Calu3 (cell line): Measurements from ENCODE around the gene ADM5. TPM values are rescaled to one million over a fixed set of nuclear protein-coding genes. Genes with fewer than 3 reads are reported as not detected.

ENCODE experiments used
- BruUV-seq: library from RNA; stranded (reverse); fragments of 400-500 nt; replicated peaks from 2 replicates; lab custom pipeline; 2021; lab: Mats Ljungman, UMichigan
- CTCF ChIA-PET: fragments of 300-600 bp; sonication (Branson Sonifier 250); formaldehyde crosslinking; loops from one replicate; lab custom pipeline; 2022; ENCODE audit warnings: antibody characterized with exemption; lab: Charles Lee
- DNase-seq: peaks from one replicate; pipeline ENCODE4 v3.0.0; 2022
- H3K27ac Mint-ChIP-seq: one replicate; pipeline ENCODE4 v1.8.0; 2022; ENCODE audit warnings: mixed read lengths; ENCODE audit not compliant: unreplicated experiment
- H3K27me3 Mint-ChIP-seq: one replicate; pipeline ENCODE4 v1.8.0; 2022; ENCODE audit warnings: mixed read lengths; ENCODE audit not compliant: unreplicated experiment
- H3K36me3 Mint-ChIP-seq: one replicate; pipeline ENCODE4 v1.8.0; 2022; ENCODE audit warnings: mild to moderate bottlenecking, moderate library complexity, mixed read lengths; ENCODE audit not compliant: insufficient read depth, unreplicated experiment
- H3K4me1 Mint-ChIP-seq: one replicate; pipeline ENCODE4 v1.8.0; 2022; ENCODE audit warnings: mild to moderate bottlenecking, low read depth, mixed read lengths; ENCODE audit not compliant: unreplicated experiment
- H3K4me3 Mint-ChIP-seq: one replicate; pipeline ENCODE4 v1.8.0; 2022; ENCODE audit warnings: mild to moderate bottlenecking, low read depth, moderate library complexity, mixed read lengths; ENCODE audit not compliant: unreplicated experiment
- H3K9me3 Mint-ChIP-seq: one replicate; pipeline ENCODE4 v1.8.0; 2022; ENCODE audit warnings: low read depth, mixed read lengths; ENCODE audit not compliant: unreplicated experiment
- intact Hi-C: fragments of 100-400 bp; cut with micrococcal nuclease; formaldehyde crosslinking; loops from one replicate; pipeline ENCODE4 v1.10.0; 2022; ENCODE audit not compliant: unreplicated experiment
- total RNA-seq: library from RNA; stranded (reverse); gene quantifications from 2 replicates; pipeline ENCODE4 v1.2.3, GENCODE V29; 2022
- TF ChIP-seq, protein P1 (sequence below): fragments of 200-600 bp; IDR thresholded peaks from one replicate; pipeline ENCODE4 v1.8.0; 2022; ENCODE audit warnings: antibody characterized with exemption; ENCODE audit not compliant: unreplicated experiment

ADM5 gene
- total RNA-seq, 1 experiment from 2014 or later: 18.5 TPM

- CTCF ChIA-PET: interaction anchor here (0.6 kb wide), 1 partner anchor 1137 kb away, joined by 7 read pairs; no protein-coding TSS in a partner anchor
- DNase-seq: no peak
Observed at GRCh38 chr19:49696865-49697264, 7.5 kb downstream of the ADM5 start.

GRCh38 chr19:49699364-49699763 lies 10.0 kb downstream of the ADM5 start:
- TF ChIP-seq, protein P1, sequence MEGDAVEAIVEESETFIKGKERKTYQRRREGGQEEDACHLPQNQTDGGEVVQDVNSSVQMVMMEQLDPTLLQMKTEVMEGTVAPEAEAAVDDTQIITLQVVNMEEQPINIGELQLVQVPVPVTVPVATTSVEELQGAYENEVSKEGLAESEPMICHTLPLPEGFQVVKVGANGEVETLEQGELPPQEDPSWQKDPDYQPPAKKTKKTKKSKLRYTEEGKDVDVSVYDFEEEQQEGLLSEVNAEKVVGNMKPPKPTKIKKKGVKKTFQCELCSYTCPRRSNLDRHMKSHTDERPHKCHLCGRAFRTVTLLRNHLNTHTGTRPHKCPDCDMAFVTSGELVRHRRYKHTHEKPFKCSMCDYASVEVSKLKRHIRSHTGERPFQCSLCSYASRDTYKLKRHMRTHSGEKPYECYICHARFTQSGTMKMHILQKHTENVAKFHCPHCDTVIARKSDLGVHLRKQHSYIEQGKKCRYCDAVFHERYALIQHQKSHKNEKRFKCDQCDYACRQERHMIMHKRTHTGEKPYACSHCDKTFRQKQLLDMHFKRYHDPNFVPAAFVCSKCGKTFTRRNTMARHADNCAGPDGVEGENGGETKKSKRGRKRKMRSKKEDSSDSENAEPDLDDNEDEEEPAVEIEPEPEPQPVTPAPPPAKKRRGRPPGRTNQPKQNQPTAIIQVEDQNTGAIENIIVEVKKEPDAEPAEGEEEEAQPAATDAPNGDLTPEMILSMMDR: no peak
- Mint-ChIP-seq H3K4me3 (no peak overlapping the region), H3K9me3 (no peaks in the 10 kb centered on the region), H3K36me3 (no peaks in the 10 kb centered on the region), H3K27ac (no peak overlapping the region), H3K27me3 (peaks cover 38% of the 10 kb centered on the region), H3K4me1 (no peaks in the 10 kb centered on the region)
- no TSS peak for BruUV-seq
- DNase-seq: no peak
- intact Hi-C loops: no loop called here
- CTCF ChIA-PET: interaction anchor here (0.9 kb wide), 1 partner anchor 23 kb away, joined by 4 read pairs; no protein-coding TSS in a partner anchor

More at GRCh38 chr19:49696865-49697264, 7.5 kb downstream of the ADM5 start:
- BruUV-seq: no TSS peak
- intact Hi-C loops: no loop called here
- H3K4me1 Mint-ChIP-seq: no peaks in the 10 kb centered on the region
- peaks cover 10% of the 10 kb centered on the region for H3K36me3 Mint-ChIP-seq
- H3K9me3 Mint-ChIP-seq: no peaks in the 10 kb centered on the region
- H3K27me3 Mint-ChIP-seq: peaks cover 21% of the 10 kb centered on the region
- no peak overlapping the region for H3K27ac Mint-ChIP-seq
- no peak overlapping the region for H3K4me3 Mint-ChIP-seq
- TF ChIP-seq, protein P1: no peak

DNA sequence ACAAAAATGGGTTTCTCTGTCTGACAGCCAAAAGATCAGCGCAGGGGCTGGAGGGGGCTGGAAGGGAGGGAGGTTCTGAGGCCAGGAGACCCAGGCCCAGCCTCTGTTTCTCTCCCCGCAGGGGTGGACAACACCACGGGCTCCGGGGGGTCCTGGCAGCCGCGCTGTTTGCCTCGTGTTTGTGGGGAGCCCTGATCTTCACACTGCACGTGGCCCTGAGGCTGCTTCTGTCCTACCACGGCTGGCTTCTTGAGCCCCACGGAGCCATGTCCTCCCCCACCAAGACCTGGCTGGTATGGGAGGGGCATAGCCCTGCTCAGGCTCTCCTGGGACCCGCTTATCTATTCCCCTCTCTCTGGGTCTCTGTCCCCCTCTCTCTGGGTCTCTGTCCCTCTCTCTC lies 11.2 kb downstream of the ADM5 start:
- CTCF ChIA-PET: interaction anchor here (0.6 kb wide), 1 partner anchor 126 kb away, joined by 3 read pairs; no protein-coding TSS in a partner anchor
- Mint-ChIP-seq H3K36me3 (no peaks in the 10 kb centered on the region), H3K9me3 (no peaks in the 10 kb centered on the region), H3K4me1 (no peaks in the 10 kb centered on the region), H3K4me3 (no peak overlapping the region), H3K27me3 (peaks cover 38% of the 10 kb centered on the region), H3K27ac (no peak overlapping the region)
- DNase-seq: no peak
- intact Hi-C loops: no loop called here
- TF ChIP-seq, protein P1: no peak
- BruUV-seq: no TSS peak

GRCh38 chr19:49701271-49701786 lies 11.9 kb downstream of the ADM5 start:
- Mint-ChIP-seq H3K4me3 (no peak overlapping the region), H3K36me3 (no peaks in the 10 kb centered on the region), H3K27ac (no peak overlapping the region), H3K4me1 (no peaks in the 10 kb centered on the region), H3K9me3 (no peaks in the 10 kb centered on the region), H3K27me3 (peaks cover 38% of the 10 kb centered on the region)
- DNase-seq: no peak
- TF ChIP-seq, protein P1: no peak
- intact Hi-C loops: no loop called here
- CTCF ChIA-PET: no interaction called here
- no TSS peak for BruUV-seq
